Measurements from ENCODE around the gene LRP1B. TPM values are rescaled to one million over a fixed set of nuclear protein-coding genes. Genes with fewer than 3 reads are reported as not detected.

Gene LRP1B
- total and polyA plus RNA-seq, 2 donors (not counting 1 experiment from before 2014, with no cell fraction given) = not detected

DNA sequence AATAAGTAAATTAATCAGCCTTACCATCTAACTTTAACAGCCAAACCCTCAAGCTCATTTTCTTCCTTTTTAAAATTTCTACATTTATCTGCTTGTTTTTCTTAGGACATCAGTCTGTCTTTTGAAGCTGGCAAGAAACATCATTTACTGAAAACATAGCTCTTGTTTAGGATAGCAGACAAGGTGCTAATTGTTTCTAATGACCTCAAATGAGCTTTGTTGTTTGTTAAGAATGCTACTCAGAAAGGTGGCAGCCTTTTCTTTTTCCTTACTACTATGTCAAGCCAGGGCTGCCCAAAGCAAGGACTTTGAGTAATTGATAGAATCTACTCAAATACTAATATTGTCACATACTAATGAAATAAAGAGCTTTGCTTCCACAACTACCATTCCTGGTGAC is 171.8 kb downstream of the LRP1B start:
- CTCF ChIA-PET = no interaction called here
- intact Hi-C loops (cut with micrococcal nuclease) = no loop called here
- POLR2A ChIA-PET = no interaction called here

DNA sequence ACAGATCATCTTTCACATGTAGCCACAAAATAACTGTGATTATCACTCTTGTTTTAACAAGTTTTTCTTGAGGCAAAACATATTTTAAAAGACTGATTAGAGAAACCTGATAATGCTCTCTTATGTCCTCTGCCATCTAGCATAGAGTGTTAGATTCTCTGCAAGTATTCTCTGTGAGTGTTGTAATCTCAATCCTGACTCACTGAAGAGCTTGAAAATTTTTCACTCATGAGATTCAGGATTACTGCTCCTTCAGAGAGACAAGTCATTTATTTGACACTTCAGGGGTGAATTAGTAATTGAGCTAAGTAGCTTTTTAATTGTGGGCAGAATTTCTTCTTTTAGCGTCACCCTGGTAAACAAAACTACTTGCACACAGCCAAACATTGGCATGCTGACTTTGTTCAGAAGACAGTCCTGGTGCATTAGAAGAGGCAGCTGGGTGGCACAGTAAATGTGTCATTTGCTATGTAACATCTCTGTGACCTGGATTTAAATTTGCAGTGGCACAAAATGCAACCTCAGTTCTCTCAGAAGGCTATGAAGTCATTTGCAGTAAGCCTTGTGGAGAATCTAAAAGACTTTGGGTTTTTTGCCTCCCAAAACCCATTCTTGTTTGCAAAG is 172.9 kb downstream of the LRP1B start:
- ChIA-PET CTCF (no interaction called here), POLR2A (no interaction called here)
- H4K20me1 ChIP-seq (ENCODE audit: control insufficient read depth, insufficient read depth, low read length, poor library complexity, severe bottlenecking) = no peaks in the 10 kb centered on the region
- Mint-ChIP-seq H3K27ac (no peak overlapping the region), H3K4me3 (no peak overlapping the region), H3K9me3 (ENCODE audit: insufficient read depth) (no peaks in the 10 kb centered on the region), H3K27me3 (no peaks in the 10 kb centered on the region), H3K4me1 (no peaks in the 10 kb centered on the region)
- DNase-seq (no peak), ATAC-seq (ENCODE audit: low read depth) (no peak)
- H3K9ac ChIP-seq (ENCODE audit: low read length) = no peak overlapping the region
- no peak overlapping the region for H3K27ac ChIP-seq (ENCODE audit: low read length in 2 of 2)
- no CpG with 5 or more reads among the region's 1 CpG for WGBS (ENCODE audit: insufficient coverage)
- H2AFZ ChIP-seq (ENCODE audit: insufficient read depth, low read depth, low read length, poor library complexity, severe bottlenecking) = no peak overlapping the region
- no peak overlapping the region for H3K4me3 ChIP-seq (ENCODE audit: control extremely low read depth in 1 of 5, extremely low read depth in 1 of 5, insufficient read depth in 1 of 5, low read depth in 2 of 5, low read length in 4 of 5)
- no peaks in the 10 kb centered on the region for H3K27me3 ChIP-seq (replicated peaks in 1 of 4; ENCODE audit: control extremely low read depth in 1 of 4, control insufficient read depth in 3 of 4, insufficient read depth in 4 of 4, low read length in 3 of 4)
- no peaks in the 10 kb centered on the region for H3K4me1 ChIP-seq (ENCODE audit: control insufficient read depth in 2 of 2, insufficient read depth in 2 of 2, low read length in 2 of 2)
- no peaks in the 10 kb centered on the region for H3K36me3 ChIP-seq (replicated peaks in 1 of 2; ENCODE audit: control extremely low read depth in 1 of 2, control insufficient read depth in 1 of 2, extremely low read depth in 1 of 2, insufficient read depth in 2 of 2, low read length in 1 of 2)
- TF ChIP-seq EZH2 (IDR thresholded peaks at IDR 0.05; ENCODE audit: borderline replicate concordance, insufficient read depth, low read depth, low read length, poor library complexity, severe bottlenecking) = no peak
- TF ChIP-seq, protein P1, sequence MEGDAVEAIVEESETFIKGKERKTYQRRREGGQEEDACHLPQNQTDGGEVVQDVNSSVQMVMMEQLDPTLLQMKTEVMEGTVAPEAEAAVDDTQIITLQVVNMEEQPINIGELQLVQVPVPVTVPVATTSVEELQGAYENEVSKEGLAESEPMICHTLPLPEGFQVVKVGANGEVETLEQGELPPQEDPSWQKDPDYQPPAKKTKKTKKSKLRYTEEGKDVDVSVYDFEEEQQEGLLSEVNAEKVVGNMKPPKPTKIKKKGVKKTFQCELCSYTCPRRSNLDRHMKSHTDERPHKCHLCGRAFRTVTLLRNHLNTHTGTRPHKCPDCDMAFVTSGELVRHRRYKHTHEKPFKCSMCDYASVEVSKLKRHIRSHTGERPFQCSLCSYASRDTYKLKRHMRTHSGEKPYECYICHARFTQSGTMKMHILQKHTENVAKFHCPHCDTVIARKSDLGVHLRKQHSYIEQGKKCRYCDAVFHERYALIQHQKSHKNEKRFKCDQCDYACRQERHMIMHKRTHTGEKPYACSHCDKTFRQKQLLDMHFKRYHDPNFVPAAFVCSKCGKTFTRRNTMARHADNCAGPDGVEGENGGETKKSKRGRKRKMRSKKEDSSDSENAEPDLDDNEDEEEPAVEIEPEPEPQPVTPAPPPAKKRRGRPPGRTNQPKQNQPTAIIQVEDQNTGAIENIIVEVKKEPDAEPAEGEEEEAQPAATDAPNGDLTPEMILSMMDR (IDR thresholded peaks at IDR 0.05) = no peak
- no peaks in the 10 kb centered on the region for H3K9me3 ChIP-seq (ENCODE audit: control extremely low read depth in 1 of 3, control insufficient read depth in 2 of 3, insufficient read depth in 1 of 3, low read length in 2 of 3)
- H3K4me2 ChIP-seq (replicated peaks; ENCODE audit: low read depth, low read length, poor library complexity, severe bottlenecking) = no peak overlapping the region
- intact Hi-C loops (cut with micrococcal nuclease) = no loop called here
- no peaks in the 10 kb centered on the region for H3K79me2 ChIP-seq (ENCODE audit: control insufficient read depth, insufficient read depth, low read length)

More for the DNA sequence above, 171.8 kb downstream of the LRP1B start:
- H3K9ac ChIP-seq (ENCODE audit: low read length) = no peak overlapping the region
- no peak for DNase-seq
- H3K79me2 ChIP-seq (ENCODE audit: control insufficient read depth, insufficient read depth, low read length) = no peaks in the 10 kb centered on the region
- no peaks in the 10 kb centered on the region for H3K27me3 Mint-ChIP-seq
- H3K9me3 Mint-ChIP-seq (ENCODE audit: insufficient read depth) = no peaks in the 10 kb centered on the region
- no peaks in the 10 kb centered on the region for H3K4me1 Mint-ChIP-seq
- H3K4me3 ChIP-seq (ENCODE audit: control extremely low read depth in 1 of 5, extremely low read depth in 1 of 5, insufficient read depth in 1 of 5, low read depth in 2 of 5, low read length in 4 of 5) = no peak overlapping the region
- no peak for ATAC-seq (ENCODE audit: low read depth)
- H3K4me1 ChIP-seq (ENCODE audit: control insufficient read depth in 2 of 2, insufficient read depth in 2 of 2, low read length in 2 of 2) = no peaks in the 10 kb centered on the region
- H3K9me3 ChIP-seq (ENCODE audit: control extremely low read depth in 1 of 3, control insufficient read depth in 2 of 3, insufficient read depth in 1 of 3, low read length in 2 of 3) = no peaks in the 10 kb centered on the region
- H3K4me3 Mint-ChIP-seq = no peak overlapping the region
- no peak overlapping the region for H3K27ac Mint-ChIP-seq
- TF ChIP-seq, protein P1 (IDR thresholded peaks at IDR 0.05) = no peak
- no peak for TF ChIP-seq EZH2 (IDR thresholded peaks at IDR 0.05; ENCODE audit: borderline replicate concordance, insufficient read depth, low read depth, low read length, poor library complexity, severe bottlenecking)
- H3K36me3 ChIP-seq (replicated peaks in 1 of 2; ENCODE audit: control extremely low read depth in 1 of 2, control insufficient read depth in 1 of 2, extremely low read depth in 1 of 2, insufficient read depth in 2 of 2, low read length in 1 of 2) = no peaks in the 10 kb centered on the region
- no peak overlapping the region for H3K4me2 ChIP-seq (replicated peaks; ENCODE audit: low read depth, low read length, poor library complexity, severe bottlenecking)
- H2AFZ ChIP-seq (ENCODE audit: insufficient read depth, low read depth, low read length, poor library complexity, severe bottlenecking) = no peak overlapping the region
- no peaks in the 10 kb centered on the region for H4K20me1 ChIP-seq (ENCODE audit: control insufficient read depth, insufficient read depth, low read length, poor library complexity, severe bottlenecking)
- no peak overlapping the region for H3K27ac ChIP-seq (ENCODE audit: low read length in 2 of 2)
- no peaks in the 10 kb centered on the region for H3K27me3 ChIP-seq (replicated peaks in 1 of 4; ENCODE audit: control extremely low read depth in 1 of 4, control insufficient read depth in 3 of 4, insufficient read depth in 4 of 4, low read length in 3 of 4)
